SK-N-SH (cell line): ENCODE results near the gene DGKI. TPM values are rescaled to one million over a fixed set of nuclear protein-coding genes. Genes with fewer than 3 reads are reported as not detected.

Experiments
- CTCF ChIA-PET: fragments of 300-600, 350-600 bp; formaldehyde crosslinking; extraction: SDS; loops from one replicate; lab custom pipeline; 2021; lab: Yijun Ruan, JAX
- POLR2A ChIA-PET: fragments of 350-600 bp; sonication (Branson Sonifier 250); formaldehyde crosslinking; extraction: SDS; loops from one replicate; lab custom pipeline; 2020; ENCODE audit warnings: antibody characterized with exemption, inconsistent platforms; lab: Yijun Ruan, JAX
- DNase-seq: peaks from one replicate; pipeline ENCODE4 v3.0.0; 2012
- H2AFZ ChIP-seq: fragments of 200-600 bp; sonication (generic); 2 replicates; pipeline ENCODE4 v1.8.1; 2016; ENCODE audit warnings: antibody characterized with exemption, mild to moderate bottlenecking, low read depth
- H3F3A ChIP-seq: fragments of 200-600 bp; sonication (generic); replicated peaks from 2 replicates; pipeline ENCODE3; 2016; ENCODE audit warnings: antibody characterized with exemption, mild to moderate bottlenecking; ENCODE audit not compliant: insufficient read depth
- H3K27ac ChIP-seq, 2 experiments: fragments of 200-500 bp in 1 of 2; fragments of 200-600 bp in 1 of 2; sonication (Bioruptor generic) in 1 of 2; sonication (generic), shearing (Covaris generic) in 1 of 2; 2 replicates each; pipeline versions ENCODE4 v1.5.1 to v1.6.1; 2014 to 2016; ENCODE audit warnings: low read depth in 2 of 2, inconsistent platforms in 1 of 2, low read length in 1 of 2, mild to moderate bottlenecking in 1 of 2, mixed read lengths in 1 of 2
- H3K27me3 ChIP-seq: fragments of 200-600 bp; sonication (generic), shearing (Covaris generic); 2 replicates; pipeline ENCODE4 v1.6.1; 2016; ENCODE audit warnings: mixed run types; ENCODE audit not compliant: insufficient read depth
- H3K36me3 ChIP-seq, 2 experiments: fragments of 200-500 bp in 1 of 2; fragments of 200-600 bp in 1 of 2; sonication (Bioruptor generic) in 1 of 2; sonication (generic) in 1 of 2; replicated peaks in 1 of 2; 2 replicates each; pipeline versions ENCODE3 to v1.5.1; 2014 to 2016; ENCODE audit warnings: low read length in 1 of 2, mild to moderate bottlenecking in 1 of 2; ENCODE audit not compliant: insufficient read depth in 2 of 2, control insufficient read depth in 1 of 2
- H3K4me1 ChIP-seq, 2 experiments: fragments of 200-500 bp in 1 of 2; fragments of 200-600 bp in 1 of 2; sonication (Bioruptor generic) in 1 of 2; sonication (generic), shearing (Covaris generic) in 1 of 2; 2 replicates each; pipeline versions ENCODE4 v1.5.1 to v1.6.1; 2014 to 2016; ENCODE audit warnings: low read depth in 1 of 2, low read length in 1 of 2, mixed run types in 1 of 2; ENCODE audit not compliant: insufficient read depth in 2 of 2, control insufficient read depth in 1 of 2
- H3K4me2 ChIP-seq: fragments of 200-600 bp; sonication (generic), shearing (Covaris generic); 2 replicates; pipeline ENCODE4 v1.6.1; 2017; ENCODE audit warnings: mixed run types
- H3K4me3 ChIP-seq, 2 experiments: fragments of 200-500 bp in 1 of 2; fragments of 200-600 bp in 1 of 2; sonication (Bioruptor generic) in 1 of 2; sonication (generic), shearing (Covaris generic) in 1 of 2; 2 replicates each; pipeline versions ENCODE4 v1.5.1 to v1.8.1; 2014 to 2016; ENCODE audit warnings: low read depth in 2 of 2, inconsistent platforms in 1 of 2, low read length in 1 of 2, mild to moderate bottlenecking in 1 of 2, mixed read lengths in 1 of 2, moderate library complexity in 1 of 2
- H3K79me2 ChIP-seq: fragments of 200-600 bp; sonication (generic); 2 replicates; pipeline ENCODE4 v1.8.1; 2017; ENCODE audit warnings: mild to moderate bottlenecking; ENCODE audit not compliant: insufficient read depth
- H3K9ac ChIP-seq: fragments of 200-600 bp; sonication (generic); 2 replicates; pipeline ENCODE4 v1.6.1; 2017; ENCODE audit warnings: mixed run types
- H3K9me2 ChIP-seq: fragments of 200-600 bp; sonication (generic); 2 replicates; pipeline ENCODE4 v1.6.1; 2017; ENCODE audit warnings: mixed run types
- H3K9me3 ChIP-seq: fragments of 200-600 bp; sonication (generic); 2 replicates; pipeline ENCODE4 v1.6.1; 2017; ENCODE audit warnings: mixed run types, mild to moderate bottlenecking, moderate library complexity
- H4K20me1 ChIP-seq: fragments of 200-600 bp; sonication (generic); 2 replicates; pipeline ENCODE4 v1.6.1; 2017; ENCODE audit warnings: mild to moderate bottlenecking, mixed run types; ENCODE audit not compliant: insufficient read depth
- EP300 ChIP-seq, 2 experiments: IDR thresholded peaks; 2 replicates each; pipeline versions ENCODE4 v1.4.0 to v1.6.1; 2012; ENCODE audit warnings: borderline replicate concordance in 1 of 2, low read depth in 1 of 2, low read length in 1 of 2
- EZH2phosphoT487 ChIP-seq: fragments of 200-600 bp; sonication (generic); IDR thresholded peaks from 2 replicates; pipeline ENCODE4 v1.6.1; 2017; ENCODE audit warnings: low read depth, mixed run types, mild to moderate bottlenecking, antibody characterized with exemption, moderate library complexity, borderline replicate concordance
- FOSL2 ChIP-seq: IDR thresholded peaks from 2 replicates; pipeline ENCODE4 v1.4.0; 2012; ENCODE audit warnings: low read depth, mild to moderate bottlenecking, moderate library complexity, borderline replicate concordance
- FOXJ3 ChIP-seq: sonication (generic); formaldehyde crosslinking; IDR thresholded peaks from 2 replicates; pipeline ENCODE4 v1.5.1; 2020; ENCODE audit warnings: mild to moderate bottlenecking, missing genetic modification reagents
- FOXM1 ChIP-seq: IDR thresholded peaks from 2 replicates; pipeline ENCODE4 v1.4.0; 2012; ENCODE audit warnings: low read depth, mild to moderate bottlenecking
- GABPA ChIP-seq: IDR thresholded peaks from 2 replicates; pipeline ENCODE4 v1.4.0; 2012; ENCODE audit warnings: low read depth, mild to moderate bottlenecking
- GATA2 ChIP-seq: sonication (generic); formaldehyde crosslinking; IDR thresholded peaks from 2 replicates; pipeline ENCODE4 v1.5.0; 2020; ENCODE audit warnings: mild to moderate bottlenecking, missing genetic modification reagents
- JUND ChIP-seq: IDR thresholded peaks from 2 replicates; pipeline ENCODE4 v1.4.0; 2012
- MXI1 ChIP-seq: IDR thresholded peaks from 2 replicates; pipeline ENCODE4 v1.6.1; 2012; ENCODE audit warnings: mild to moderate bottlenecking, low read depth, low read length, improper control_type of control experiment
- NFIC ChIP-seq: IDR thresholded peaks from 2 replicates; pipeline ENCODE4 v1.4.0; 2012; ENCODE audit warnings: borderline replicate concordance
- POLR2AphosphoS5 ChIP-seq: IDR thresholded peaks from 2 replicates; pipeline ENCODE4 v1.6.1; 2012; ENCODE audit warnings: low read depth, low read length
- RAD21 ChIP-seq: IDR thresholded peaks from 2 replicates; pipeline ENCODE4 v1.6.1; 2012; ENCODE audit warnings: mild to moderate bottlenecking, low read length
- RCOR1 ChIP-seq: fragments of 150-350 bp; IDR thresholded peaks from 2 replicates; pipeline ENCODE4 v1.6.1; 2017; ENCODE audit warnings: antibody characterized with exemption, low read length
- RXRA ChIP-seq: IDR thresholded peaks from 2 replicates; pipeline ENCODE4 v1.4.0; 2012; ENCODE audit warnings: low read depth, mild to moderate bottlenecking, borderline replicate concordance
- SMC3 ChIP-seq: IDR thresholded peaks from 2 replicates; pipeline ENCODE4 v1.6.1; 2012; ENCODE audit warnings: low read depth, low read length, improper control_type of control experiment
- TCF12 ChIP-seq: IDR thresholded peaks from 2 replicates; pipeline ENCODE4 v1.4.0; 2012
- WGBS: methylation state at CpG from one replicate; pipeline ENCODE4 v1.1.6; 2017; ENCODE audit warnings: low lambda C conversion rate; 5-methylcytosine and 5-hydroxymethylcytosine counted together
- polyA plus RNA-seq, 3 experiments: library from polyadenylated mRNA; depleted of rRNA; stranded (reverse); fragments of >200 nt; gene quantifications; 2 replicates each; pipeline ENCODE4 v1.2.3, GENCODE V29; 2012
- TF ChIP-seq, protein P1 (sequence below): IDR thresholded peaks from 2 replicates; pipeline ENCODE4 v1.4.0; 2012; ENCODE audit warnings: low read depth
- TF ChIP-seq, protein P2 (sequence below): fragments of 150-350 bp; IDR thresholded peaks from 2 replicates; pipeline ENCODE4 v1.6.1; 2017; ENCODE audit warnings: antibody characterized with exemption, low read length, low read depth, borderline replicate concordance
- TF ChIP-seq, protein P3 (sequence below): IDR thresholded peaks from 2 replicates; pipeline ENCODE4 v1.4.0; 2012; ENCODE audit warnings: low read depth, borderline replicate concordance

Gene DGKI
- polyA plus RNA-seq, 1 of the 3 experiments (the other 2 are of a cell fraction): 1.3 TPM

GRCh38 chr7:137871170-137871915 is 24.6 kb upstream of the DGKI start:
- WGBS: 98% methylated on average over 7 of the region's 7 CpGs

DNA sequence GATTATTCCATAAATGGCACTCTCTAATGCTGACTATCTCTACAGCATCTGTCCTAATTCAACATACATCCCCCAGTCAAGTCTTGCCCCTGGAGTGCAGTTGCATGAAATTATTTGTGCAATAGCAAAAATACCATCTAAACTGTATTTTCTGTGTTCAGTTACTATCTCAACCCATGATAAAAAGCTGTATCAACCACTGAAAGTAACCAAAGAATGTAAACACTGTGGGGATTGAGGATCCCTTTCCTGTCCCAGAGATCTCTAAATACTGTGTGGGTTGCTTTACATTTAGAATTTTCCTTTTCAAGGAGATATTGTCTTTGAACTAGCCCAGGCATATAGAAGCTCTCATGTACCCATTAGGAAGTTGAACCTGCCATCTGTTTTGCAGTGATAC is 23.9 kb upstream of the DGKI start:
- Histone ChIP-seq H3K9me3 (no peaks in the 10 kb centered on the region), H3F3A (peaks cover 23% of the 10 kb centered on the region), H2AFZ (no peak overlapping the region), H3K9me2 (no peaks in the 10 kb centered on the region), H4K20me1 (no peaks in the 10 kb centered on the region), H3K4me2 (no peak overlapping the region), H3K4me3 (no peak overlapping the region), H3K4me1 (peaks cover 19 to 26% of the 10 kb centered on the region in 2 experiments), H3K36me3 (peaks cover 40 to 56% of the 10 kb centered on the region in 2 experiments), H3K27me3 (no peaks in the 10 kb centered on the region), H3K79me2 (no peaks in the 10 kb centered on the region), H3K27ac (no peak overlapping the region), H3K9ac (no peak overlapping the region)
- no peak for TF ChIP-seq TCF12
- no peak for TF ChIP-seq FOSL2
- no peak for TF ChIP-seq SMC3
- TF ChIP-seq, protein P1, sequence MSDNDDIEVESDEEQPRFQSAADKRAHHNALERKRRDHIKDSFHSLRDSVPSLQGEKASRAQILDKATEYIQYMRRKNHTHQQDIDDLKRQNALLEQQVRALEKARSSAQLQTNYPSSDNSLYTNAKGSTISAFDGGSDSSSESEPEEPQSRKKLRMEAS: no peak
- TF ChIP-seq RAD21: no peak
- TF ChIP-seq FOXM1: no peak
- no peak for TF ChIP-seq GATA2 (CRISPR knock-in tag)
- no peak for TF ChIP-seq RXRA
- no peak for TF ChIP-seq FOXJ3
- no peak for TF ChIP-seq RCOR1
- no peak for TF ChIP-seq GABPA
- no peak for TF ChIP-seq MXI1
- TF ChIP-seq POLR2AphosphoS5: no peak
- TF ChIP-seq JUND: no peak
- TF ChIP-seq EP300 (IDR thresholded peaks at IDR 0.05; ENCODE audit: borderline replicate concordance in 1 of 2, low read depth in 1 of 2, low read length in 1 of 2): no peak
- ChIA-PET POLR2A (no interaction called here), CTCF (interaction anchor here (0.6 to 2.1 kb wide), 7 partner anchors 10 to 1558 kb away, joined by 3 to 12 read pairs (median 3); partner anchors contain the start of gene CREB3L2)
- DNase-seq: no peak

More at GRCh38 chr7:137871170-137871915, 24.6 kb upstream of the DGKI start:
- Histone ChIP-seq H3K9me2 (no peaks in the 10 kb centered on the region), H3K27me3 (no peaks in the 10 kb centered on the region), H3K4me1 (peaks cover 19 to 32% of the 10 kb centered on the region in 2 experiments), H3F3A (peaks cover 30% of the 10 kb centered on the region), H3K27ac (no peak overlapping the region), H3K36me3 (peaks cover 33 to 56% of the 10 kb centered on the region in 2 experiments), H3K9ac (no peak overlapping the region), H3K9me3 (no peaks in the 10 kb centered on the region), H3K4me3 (no peak overlapping the region), H3K4me2 (no peak overlapping the region), H2AFZ (no peak overlapping the region), H4K20me1 (no peaks in the 10 kb centered on the region), H3K79me2 (no peaks in the 10 kb centered on the region)
- CTCF ChIA-PET: interaction anchor here (0.6 to 2.1 kb wide), 9 partner anchors 10 to 1559 kb away, joined by 3 to 12 read pairs (median 3); partner anchors contain the start of gene CREB3L2
- TF ChIP-seq, protein P2, sequence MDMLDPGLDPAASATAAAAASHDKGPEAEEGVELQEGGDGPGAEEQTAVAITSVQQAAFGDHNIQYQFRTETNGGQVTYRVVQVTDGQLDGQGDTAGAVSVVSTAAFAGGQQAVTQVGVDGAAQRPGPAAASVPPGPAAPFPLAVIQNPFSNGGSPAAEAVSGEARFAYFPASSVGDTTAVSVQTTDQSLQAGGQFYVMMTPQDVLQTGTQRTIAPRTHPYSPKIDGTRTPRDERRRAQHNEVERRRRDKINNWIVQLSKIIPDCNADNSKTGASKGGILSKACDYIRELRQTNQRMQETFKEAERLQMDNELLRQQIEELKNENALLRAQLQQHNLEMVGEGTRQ: no peak
- TF ChIP-seq, protein P3, sequence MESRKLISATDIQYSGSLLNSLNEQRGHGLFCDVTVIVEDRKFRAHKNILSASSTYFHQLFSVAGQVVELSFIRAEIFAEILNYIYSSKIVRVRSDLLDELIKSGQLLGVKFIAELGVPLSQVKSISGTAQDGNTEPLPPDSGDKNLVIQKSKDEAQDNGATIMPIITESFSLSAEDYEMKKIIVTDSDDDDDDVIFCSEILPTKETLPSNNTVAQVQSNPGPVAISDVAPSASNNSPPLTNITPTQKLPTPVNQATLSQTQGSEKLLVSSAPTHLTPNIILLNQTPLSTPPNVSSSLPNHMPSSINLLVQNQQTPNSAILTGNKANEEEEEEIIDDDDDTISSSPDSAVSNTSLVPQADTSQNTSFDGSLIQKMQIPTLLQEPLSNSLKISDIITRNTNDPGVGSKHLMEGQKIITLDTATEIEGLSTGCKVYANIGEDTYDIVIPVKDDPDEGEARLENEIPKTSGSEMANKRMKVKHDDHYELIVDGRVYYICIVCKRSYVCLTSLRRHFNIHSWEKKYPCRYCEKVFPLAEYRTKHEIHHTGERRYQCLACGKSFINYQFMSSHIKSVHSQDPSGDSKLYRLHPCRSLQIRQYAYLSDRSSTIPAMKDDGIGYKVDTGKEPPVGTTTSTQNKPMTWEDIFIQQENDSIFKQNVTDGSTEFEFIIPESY: no peak
- TF ChIP-seq EZH2phosphoT487: no peak
- TF ChIP-seq RXRA: no peak
- no peak for TF ChIP-seq NFIC
- TF ChIP-seq RCOR1: no peak
- DNase-seq: no peak
- POLR2A ChIA-PET: no interaction called here
